ENCODE results near the gene NDUFV2.
"Not testable (repeated sequence)": the region's sequence is repeated elsewhere in the genome, so short reads cannot be mapped to it uniquely, and the experiment has no call there.

The NDUFV2 gene

GRCh38 chr18:9162663-9163062 is 60.2 kb downstream of the NDUFV2 start:
- DNase-seq = not testable (repeated sequence)

- DNase-seq = not testable (repeated sequence)
These were observed 61.6 kb downstream of the NDUFV2 start for GRCh38 chr18:9164149-9164548.

DNA sequence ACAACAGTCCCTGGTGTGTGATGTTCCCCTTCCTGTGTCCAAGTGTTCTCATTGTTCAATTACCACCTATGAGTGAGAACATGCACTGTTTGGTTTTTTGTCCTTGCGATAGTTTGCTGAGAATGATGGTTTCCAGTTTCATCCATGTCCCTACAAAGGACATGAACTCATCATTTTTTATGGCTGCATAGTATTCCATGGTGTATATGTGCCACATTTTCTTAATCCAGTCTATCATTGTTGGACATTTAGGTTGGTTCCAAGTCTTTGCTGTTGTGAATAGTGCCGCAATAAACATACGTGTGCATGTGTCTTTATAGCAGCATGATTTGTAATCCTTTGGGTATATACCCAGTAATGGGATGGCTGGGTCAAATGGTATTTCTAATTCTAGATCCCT is 63.4 kb downstream of the NDUFV2 start:
- DNase-seq = not testable (repeated sequence)

DNA sequence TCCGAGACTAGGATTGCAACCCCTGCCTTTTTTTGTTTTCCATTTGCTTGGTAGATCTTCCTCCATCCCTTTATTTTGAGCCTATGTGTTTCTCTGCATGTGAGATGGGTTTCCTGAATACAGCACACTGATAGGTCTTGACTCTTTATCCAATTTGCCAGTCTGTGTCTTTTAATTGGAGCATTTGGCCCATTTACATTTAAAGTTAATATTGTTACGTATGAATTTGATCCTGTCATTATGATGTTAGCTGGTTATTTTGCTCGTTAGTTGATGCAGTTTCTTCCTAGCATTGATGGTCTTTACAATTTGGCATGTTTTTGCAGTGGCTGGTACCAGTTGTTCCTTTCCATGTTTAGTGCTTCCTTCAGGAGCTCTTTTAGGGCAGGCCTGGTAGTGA is 67.0 kb downstream of the NDUFV2 start:
- not testable (repeated sequence) for DNase-seq

- not testable (repeated sequence) for DNase-seq
These were observed 69.4 kb downstream of the NDUFV2 start for GRCh38 chr18:9171919-9172318.

DNA sequence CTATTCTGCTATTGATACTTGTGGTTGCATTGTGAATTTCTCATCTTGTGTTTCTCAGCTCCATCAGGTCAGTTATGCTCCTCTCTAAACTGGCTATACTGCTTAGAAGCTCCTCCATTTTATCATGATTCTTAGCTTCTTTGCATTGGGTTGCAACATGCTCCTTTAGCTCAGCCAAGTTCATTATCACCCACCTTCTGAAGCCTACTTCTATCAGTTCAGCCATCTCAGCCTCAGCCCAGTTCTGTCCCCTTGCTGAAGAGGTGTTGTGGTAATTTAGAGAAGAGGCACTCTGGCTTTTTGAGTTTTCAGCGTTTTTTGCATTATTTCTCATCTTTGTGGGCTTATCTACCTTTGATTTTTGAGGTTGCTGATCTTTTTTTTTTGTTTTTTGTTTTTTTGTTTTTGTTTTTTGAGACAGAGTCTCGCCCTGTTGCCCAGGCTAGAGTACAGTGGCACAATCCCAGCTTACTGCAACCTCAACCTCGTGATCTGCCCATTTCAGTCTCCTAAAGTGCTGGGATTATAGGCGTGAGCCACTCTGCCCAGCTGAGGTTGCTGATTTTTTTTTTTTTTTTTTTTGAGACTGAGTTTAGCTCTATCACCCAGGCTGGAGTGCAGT is 70.1 kb downstream of the NDUFV2 start:
- DNase-seq = no peak

DNA sequence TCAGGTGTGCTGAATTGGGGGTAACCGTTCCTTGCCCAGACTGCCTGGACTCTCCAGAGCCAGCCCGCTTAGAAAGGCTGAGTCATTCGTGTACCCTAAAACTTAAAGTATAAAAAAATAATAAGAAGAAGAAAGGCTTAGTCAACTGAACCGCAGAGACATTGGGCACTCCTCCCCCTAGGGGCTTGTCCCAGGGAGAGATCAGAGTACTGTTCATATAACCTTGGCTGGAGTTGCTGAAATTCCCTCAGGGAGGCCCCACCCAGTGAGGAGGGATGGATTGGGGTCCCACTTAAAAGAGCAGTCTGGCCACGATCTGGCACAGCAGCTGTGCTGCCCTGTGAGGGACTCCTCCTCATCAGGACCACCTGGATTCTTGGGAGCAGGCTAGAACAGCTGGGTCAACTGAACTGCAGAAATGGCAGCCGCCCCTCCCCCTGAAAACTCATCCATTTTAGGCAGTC is 71.3 kb downstream of the NDUFV2 start:
- DNase-seq = no peak

- no peak for DNase-seq
These were observed 71.8 kb downstream of the NDUFV2 start for GRCh38 chr18:9174302-9174701.

DNA sequence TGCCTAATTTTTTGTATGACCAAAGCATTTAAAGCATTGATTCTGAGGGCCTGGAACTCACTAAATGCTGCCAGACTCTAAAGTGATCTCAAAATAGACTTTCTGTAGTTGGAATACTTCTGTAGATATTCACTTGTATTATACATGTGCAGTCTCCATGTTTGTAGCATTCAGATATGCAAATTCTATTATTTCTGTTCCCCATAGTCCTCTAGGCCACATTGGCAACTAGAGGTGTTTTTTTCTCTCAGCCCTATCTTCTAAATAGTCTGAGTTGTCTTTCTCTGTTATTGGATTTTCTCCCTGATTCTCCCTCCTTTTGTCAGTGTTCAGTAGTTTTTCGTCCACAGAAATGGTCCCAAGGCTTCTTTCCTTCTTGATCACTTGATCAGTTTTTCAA is 72.6 kb downstream of the NDUFV2 start:
- no peak for DNase-seq

DNA sequence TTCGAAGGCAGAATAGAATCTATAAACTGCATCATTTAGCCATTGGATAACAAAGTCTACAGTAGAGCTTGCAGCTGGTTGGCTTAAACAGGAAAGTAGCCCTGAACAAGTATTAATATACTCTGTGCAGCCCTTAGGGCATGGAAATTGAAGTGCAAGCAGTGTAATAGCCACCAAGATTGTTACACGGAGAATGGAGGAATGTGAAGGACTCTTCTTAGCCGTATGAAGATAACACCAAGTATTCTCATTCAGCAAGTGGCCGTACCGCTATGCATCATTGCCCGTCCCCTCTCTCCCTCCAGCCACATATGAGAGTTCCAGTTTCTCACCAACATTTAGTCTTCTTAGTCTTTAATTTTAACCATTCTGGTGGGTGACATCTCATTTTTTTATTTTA is 74.5 kb downstream of the NDUFV2 start:
- no peak for DNase-seq

DNA sequence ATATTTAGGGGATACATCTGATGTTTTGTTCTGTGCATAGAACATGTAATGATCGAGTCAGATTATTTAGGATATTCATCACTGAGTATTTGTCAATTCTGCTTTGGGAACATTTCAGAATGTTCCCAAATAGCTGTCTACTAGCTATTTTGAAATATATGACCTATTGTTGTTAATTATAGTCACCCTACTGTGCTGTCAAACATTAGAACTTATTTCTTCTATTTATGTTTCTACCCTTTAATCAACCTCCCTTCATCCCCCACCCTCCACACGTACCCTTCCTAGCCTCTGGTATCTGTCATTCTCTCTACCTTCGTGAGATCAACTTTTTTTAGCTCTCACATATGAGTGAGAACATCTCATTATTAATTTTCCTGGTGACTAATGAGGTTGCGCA is 75.0 kb downstream of the NDUFV2 start:
- DNase-seq = no peak

GRCh38 chr18:9178557-9178956 is 76.1 kb downstream of the NDUFV2 start:
- no peak for DNase-seq

- no peak for DNase-seq
These were observed 78.8 kb downstream of the NDUFV2 start for GRCh38 chr18:9181275-9181674.

DNA sequence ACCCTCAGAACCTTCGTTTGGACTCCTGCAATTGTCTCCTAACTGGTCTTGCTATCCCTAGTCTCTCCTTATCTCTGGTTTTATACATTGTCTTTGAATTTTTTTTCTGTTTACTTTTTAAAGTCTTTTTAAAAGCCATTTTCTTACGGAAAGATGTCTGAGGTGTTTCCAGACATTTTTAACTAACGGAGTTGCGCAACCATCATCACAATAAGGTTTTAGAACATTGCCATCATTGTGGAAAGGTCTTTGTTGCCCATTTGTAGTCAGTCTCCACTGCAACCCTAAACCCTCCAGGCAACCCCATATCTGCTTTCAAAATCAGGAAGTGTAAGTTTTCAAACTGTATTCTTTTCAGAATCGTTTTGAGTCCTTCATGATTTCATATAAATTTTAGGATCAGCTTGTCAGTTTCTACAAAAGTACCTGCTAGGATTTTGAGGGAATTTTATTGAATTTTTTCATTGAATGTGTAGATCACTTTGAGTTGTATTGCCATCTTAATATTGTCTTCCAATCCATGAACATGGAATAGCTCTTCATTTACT is 80.4 kb downstream of the NDUFV2 start:
- DNase-seq = no peak

All from activated CD4-positive, alpha-beta T cell treated with anti-CD3 and anti-CD28 coated beads for 1 hour (primary cell).